MM.1S (cell line): Measurements from ENCODE around the gene DSCAM.

Experiments used
- EZH2 ChIP-seq: fragments of 300-600 bp; sonication (generic); optimal IDR thresholded peaks from 2 replicates; pipeline ENCODE3; 2017; ENCODE audit warnings: low read depth, mild to moderate bottlenecking, antibody characterized with exemption, low read length, mixed read lengths
- EZH2phosphoT487 ChIP-seq: fragments of 300-600 bp; sonication (generic); IDR thresholded peaks from 2 replicates; pipeline ENCODE4 v1.6.1; 2018; ENCODE audit warnings: antibody characterized with exemption, low read length
- TF ChIP-seq, protein P1 (sequence below): fragments of 300-600 bp; sonication (generic); IDR thresholded peaks from 2 replicates; pipeline ENCODE4 v1.5.1; 2016; ENCODE audit warnings: antibody characterized with exemption, low read length, mixed read lengths

DNA sequence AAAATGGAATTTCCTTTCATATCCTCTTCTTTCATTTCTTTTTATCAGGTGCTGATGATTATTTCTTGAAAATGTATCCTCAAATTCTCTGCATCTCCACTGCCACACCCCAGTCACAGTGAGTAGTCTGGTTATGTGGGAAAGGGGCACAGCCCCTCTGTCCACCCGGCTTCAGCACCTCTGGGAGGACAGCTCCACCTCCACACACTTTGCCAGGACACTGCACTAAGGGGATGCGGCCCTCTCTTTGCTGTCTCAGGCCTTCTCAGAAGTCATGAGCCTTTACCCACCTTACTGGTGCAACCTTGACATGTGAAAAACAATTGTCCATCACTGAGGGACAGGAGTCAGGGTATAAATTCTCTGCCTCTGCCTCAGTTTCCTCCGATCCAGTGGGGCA lies 546.7 kb downstream of the DSCAM start:
- TF ChIP-seq, protein P1, sequence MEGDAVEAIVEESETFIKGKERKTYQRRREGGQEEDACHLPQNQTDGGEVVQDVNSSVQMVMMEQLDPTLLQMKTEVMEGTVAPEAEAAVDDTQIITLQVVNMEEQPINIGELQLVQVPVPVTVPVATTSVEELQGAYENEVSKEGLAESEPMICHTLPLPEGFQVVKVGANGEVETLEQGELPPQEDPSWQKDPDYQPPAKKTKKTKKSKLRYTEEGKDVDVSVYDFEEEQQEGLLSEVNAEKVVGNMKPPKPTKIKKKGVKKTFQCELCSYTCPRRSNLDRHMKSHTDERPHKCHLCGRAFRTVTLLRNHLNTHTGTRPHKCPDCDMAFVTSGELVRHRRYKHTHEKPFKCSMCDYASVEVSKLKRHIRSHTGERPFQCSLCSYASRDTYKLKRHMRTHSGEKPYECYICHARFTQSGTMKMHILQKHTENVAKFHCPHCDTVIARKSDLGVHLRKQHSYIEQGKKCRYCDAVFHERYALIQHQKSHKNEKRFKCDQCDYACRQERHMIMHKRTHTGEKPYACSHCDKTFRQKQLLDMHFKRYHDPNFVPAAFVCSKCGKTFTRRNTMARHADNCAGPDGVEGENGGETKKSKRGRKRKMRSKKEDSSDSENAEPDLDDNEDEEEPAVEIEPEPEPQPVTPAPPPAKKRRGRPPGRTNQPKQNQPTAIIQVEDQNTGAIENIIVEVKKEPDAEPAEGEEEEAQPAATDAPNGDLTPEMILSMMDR, result no peak
- no peak for TF ChIP-seq EZH2phosphoT487
- no peak for TF ChIP-seq EZH2
